ENCODE data around the gene ARRDC2. TPM values are rescaled to one million over a fixed set of nuclear protein-coding genes. Genes with fewer than 3 reads are reported as not detected.
A peak's percentile ranks its signal among the peaks of the same experiment; 100 is the strongest.
"Not testable (repeated sequence)": the region's sequence is repeated elsewhere in the genome, so short reads cannot be mapped to it uniquely, and the experiment has no call there.

The ARRDC2 gene
- polyA plus RNA-seq, 1 donor from 2014 or later, result 42.4 TPM

GRCh38 chr19:18000915-18001776 is 6.8 kb upstream of the ARRDC2 start:
- Mint-ChIP-seq H3K27ac (peak overlapping the region; percentile 98 to 99 (median 99)), H3K27me3 (no peaks in the 10 kb centered on the region), H3K4me3 (peak overlapping the region; percentile 88 to 97 (median 97)), H3K4me1 (peaks cover 9 to 11% (median 9%) of the 10 kb centered on the region in 3 donors), H3K36me3 (no peaks in the 10 kb centered on the region), H3K9me3 (no peaks in the 10 kb centered on the region)

GRCh38 chr19:18001777-18002345 is 6.1 kb upstream of the ARRDC2 start:
- H3K27ac Mint-ChIP-seq, result peak overlapping the region; percentile 92 to 98 (median 98)
- H3K36me3 Mint-ChIP-seq, result peaks cover 2% of the 10 kb centered on the region
- no peaks in the 10 kb centered on the region for H3K27me3 Mint-ChIP-seq
- peaks cover 8 to 14% (median 12%) of the 10 kb centered on the region in 3 donors for H3K4me1 Mint-ChIP-seq
- H3K9me3 Mint-ChIP-seq, result no peaks in the 10 kb centered on the region
- peak overlapping the region; percentile 88 to 97 (median 97) for H3K4me3 Mint-ChIP-seq

GRCh38 chr19:18002347-18002850 is 5.6 kb upstream of the ARRDC2 start:
- H3K27ac Mint-ChIP-seq, result peak overlapping the region; percentile 92 to 98 (median 98)
- H3K36me3 Mint-ChIP-seq, result peaks cover 2% of the 10 kb centered on the region
- H3K4me3 Mint-ChIP-seq, result peak overlapping the region; percentile 88 to 97 (median 97)
- H3K9me3 Mint-ChIP-seq, result no peaks in the 10 kb centered on the region
- peaks cover 12 to 17% (median 15%) of the 10 kb centered on the region in 3 donors for H3K4me1 Mint-ChIP-seq
- H3K27me3 Mint-ChIP-seq, result no peaks in the 10 kb centered on the region

- not testable (repeated sequence) for H3K36me3 Mint-ChIP-seq
Measured at GRCh38 chr19:18005750-18006149, 2.2 kb upstream of the ARRDC2 start.

GRCh38 chr19:18007044-18007916 is 690 bp upstream of the ARRDC2 start:
- peaks cover 5% of the 10 kb centered on the region for H3K36me3 Mint-ChIP-seq
- peaks cover 6 to 8% (median 7%) of the 10 kb centered on the region in 3 donors for H3K4me1 Mint-ChIP-seq
- H3K27ac Mint-ChIP-seq, result peak overlapping the region; percentile 94 to 99 (median 98)
- H3K9me3 Mint-ChIP-seq, result no peaks in the 10 kb centered on the region
- H3K27me3 Mint-ChIP-seq, result no peaks in the 10 kb centered on the region
- H3K4me3 Mint-ChIP-seq, result peak overlapping the region; percentile 84 to 97 (median 90)

More at GRCh38 chr19:18005750-18006149, 2.2 kb upstream of the ARRDC2 start:
- H3K9me3 Mint-ChIP-seq, H3K27ac Mint-ChIP-seq, H3K27me3 Mint-ChIP-seq, H3K4me3 Mint-ChIP-seq: not testable (repeated sequence)
- peaks cover 7 to 12% (median 8%) of the 10 kb centered on the region in 3 donors for H3K4me1 Mint-ChIP-seq

DNA sequence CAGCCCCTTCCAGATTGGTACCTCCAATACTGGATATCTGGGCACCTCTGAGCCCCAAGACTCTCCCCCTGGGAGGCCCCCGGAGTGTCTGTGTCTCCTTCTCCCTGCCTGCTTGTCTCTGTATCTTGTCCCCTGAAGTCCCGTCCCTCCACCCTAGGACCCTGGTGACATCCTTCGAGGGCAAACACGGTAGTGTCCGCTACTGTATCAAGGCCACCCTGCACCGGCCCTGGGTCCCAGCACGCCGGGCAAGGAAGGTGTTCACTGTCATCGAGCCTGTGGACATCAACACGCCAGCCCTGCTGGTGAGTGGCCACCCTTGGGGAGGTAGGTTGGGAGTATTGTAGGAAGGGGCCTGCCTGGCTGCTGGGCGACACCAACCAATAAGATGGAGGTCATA is 844 bp downstream of the ARRDC2 start:
- peak overlapping the region; percentile 35 to 88 (median 64) for H3K4me3 Mint-ChIP-seq
- H3K9me3 Mint-ChIP-seq, result no peaks in the 10 kb centered on the region
- peaks cover 6 to 11% (median 10%) of the 10 kb centered on the region in 3 donors for H3K4me1 Mint-ChIP-seq
- peak overlapping the region; percentile 53 to 99 (median 94) for H3K27ac Mint-ChIP-seq
- H3K27me3 Mint-ChIP-seq, result no peaks in the 10 kb centered on the region
- peaks cover 10% of the 10 kb centered on the region for H3K36me3 Mint-ChIP-seq

DNA sequence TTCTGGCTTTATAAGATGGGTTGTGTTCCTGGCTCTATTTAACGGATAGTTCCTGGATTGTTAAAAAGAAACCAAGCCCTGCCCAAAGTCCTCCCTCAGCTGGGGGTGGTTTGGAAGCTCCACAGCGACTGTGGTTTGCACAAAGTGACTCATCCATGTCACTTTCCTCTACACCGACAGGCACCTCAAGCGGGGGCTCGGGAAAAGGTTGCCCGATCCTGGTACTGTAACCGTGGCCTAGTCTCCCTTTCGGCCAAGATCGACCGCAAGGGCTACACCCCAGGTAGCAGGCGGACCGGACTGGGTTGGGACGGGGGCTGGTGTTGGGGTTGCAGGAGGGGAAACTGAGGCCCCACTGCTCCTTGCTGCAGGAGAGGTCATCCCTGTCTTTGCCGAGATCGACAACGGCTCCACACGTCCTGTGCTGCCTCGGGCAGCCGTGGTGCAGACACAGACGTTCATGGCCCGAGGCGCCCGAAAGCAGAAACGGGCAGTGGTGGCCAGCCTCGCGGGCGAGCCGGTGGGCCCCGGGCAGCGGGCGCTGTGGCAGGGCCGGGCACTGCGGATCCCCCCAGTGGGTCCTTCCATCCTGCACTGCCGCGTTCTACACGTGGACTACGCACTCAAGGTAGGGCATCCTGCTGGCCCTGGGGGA is 1.6 kb downstream of the ARRDC2 start:
- Mint-ChIP-seq H3K36me3 (peaks cover 12% of the 10 kb centered on the region), H3K27ac (peak overlapping the region in 2 of 3 donors; percentile 53 to 94), H3K27me3 (no peaks in the 10 kb centered on the region), H3K4me1 (peaks cover 6 to 14% (median 14%) of the 10 kb centered on the region in 3 donors), H3K9me3 (no peaks in the 10 kb centered on the region), H3K4me3 (peak overlapping the region in 2 of 4 donors; percentile 16 to 35)

GRCh38 chr19:18010149-18010548 is 2.2 kb downstream of the ARRDC2 start:
- Mint-ChIP-seq H3K4me3 (peak overlapping the region in 2 of 4 donors; percentile 23 to 63), H3K36me3 (peaks cover 12% of the 10 kb centered on the region), H3K27me3 (no peaks in the 10 kb centered on the region), H3K4me1 (peaks cover 9 to 14% (median 13%) of the 10 kb centered on the region in 3 donors), H3K27ac (peak overlapping the region in 2 of 3 donors; percentile 75 to 78), H3K9me3 (no peaks in the 10 kb centered on the region)

GRCh38 chr19:18013210-18014111 is 5.5 kb downstream of the ARRDC2 start:
- peaks cover 10 to 18% (median 11%) of the 10 kb centered on the region in 3 donors for H3K4me1 Mint-ChIP-seq
- peak overlapping the region; percentile 86 to 94 (median 90) for H3K27ac Mint-ChIP-seq
- no peaks in the 10 kb centered on the region for H3K27me3 Mint-ChIP-seq
- H3K36me3 Mint-ChIP-seq, result peaks cover 15% of the 10 kb centered on the region
- no peaks in the 10 kb centered on the region for H3K9me3 Mint-ChIP-seq
- H3K4me3 Mint-ChIP-seq, result peak overlapping the region in 2 of 4 donors; percentile 30 to 81

DNA sequence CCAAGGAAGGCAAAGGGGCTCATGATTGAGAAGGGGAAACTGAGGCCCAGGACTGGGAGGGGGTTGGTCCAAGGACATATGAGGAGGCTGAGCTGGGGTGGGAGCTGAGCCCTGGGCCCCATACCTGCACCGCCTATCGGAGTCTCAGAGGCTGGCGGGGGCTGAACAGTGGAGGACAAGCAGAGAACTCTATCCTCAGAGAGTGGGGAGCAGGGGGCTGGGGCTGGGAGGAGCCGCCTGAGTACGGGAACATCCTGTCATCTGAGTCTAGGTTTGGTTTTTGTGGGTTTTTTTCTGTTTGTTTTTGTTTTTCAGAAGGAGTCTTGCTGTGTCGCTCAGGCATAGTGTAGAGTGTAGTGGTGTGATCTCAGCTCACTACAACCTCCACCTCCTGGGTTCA is 6.2 kb downstream of the ARRDC2 start:
- peaks cover 10 to 20% (median 14%) of the 10 kb centered on the region in 3 donors for H3K4me1 Mint-ChIP-seq
- no peaks in the 10 kb centered on the region for H3K9me3 Mint-ChIP-seq
- peak overlapping the region in 2 of 4 donors; percentile 30 to 43 for H3K4me3 Mint-ChIP-seq
- peak overlapping the region; percentile 86 to 94 (median 90) for H3K27ac Mint-ChIP-seq
- H3K27me3 Mint-ChIP-seq, result no peaks in the 10 kb centered on the region
- peaks cover 18% of the 10 kb centered on the region for H3K36me3 Mint-ChIP-seq

GRCh38 chr19:18016209-18016910 is 8.4 kb downstream of the ARRDC2 start:
- Mint-ChIP-seq H3K27me3 (no peaks in the 10 kb centered on the region), H3K4me3 (peak overlapping the region in 2 of 4 donors; percentile 45 to 52), H3K9me3 (no peaks in the 10 kb centered on the region), H3K36me3 (peaks cover 17% of the 10 kb centered on the region), H3K4me1 (peaks cover 16 to 31% (median 22%) of the 10 kb centered on the region in 3 donors), H3K27ac (peak overlapping the region; percentile 60 to 95 (median 88))

DNA sequence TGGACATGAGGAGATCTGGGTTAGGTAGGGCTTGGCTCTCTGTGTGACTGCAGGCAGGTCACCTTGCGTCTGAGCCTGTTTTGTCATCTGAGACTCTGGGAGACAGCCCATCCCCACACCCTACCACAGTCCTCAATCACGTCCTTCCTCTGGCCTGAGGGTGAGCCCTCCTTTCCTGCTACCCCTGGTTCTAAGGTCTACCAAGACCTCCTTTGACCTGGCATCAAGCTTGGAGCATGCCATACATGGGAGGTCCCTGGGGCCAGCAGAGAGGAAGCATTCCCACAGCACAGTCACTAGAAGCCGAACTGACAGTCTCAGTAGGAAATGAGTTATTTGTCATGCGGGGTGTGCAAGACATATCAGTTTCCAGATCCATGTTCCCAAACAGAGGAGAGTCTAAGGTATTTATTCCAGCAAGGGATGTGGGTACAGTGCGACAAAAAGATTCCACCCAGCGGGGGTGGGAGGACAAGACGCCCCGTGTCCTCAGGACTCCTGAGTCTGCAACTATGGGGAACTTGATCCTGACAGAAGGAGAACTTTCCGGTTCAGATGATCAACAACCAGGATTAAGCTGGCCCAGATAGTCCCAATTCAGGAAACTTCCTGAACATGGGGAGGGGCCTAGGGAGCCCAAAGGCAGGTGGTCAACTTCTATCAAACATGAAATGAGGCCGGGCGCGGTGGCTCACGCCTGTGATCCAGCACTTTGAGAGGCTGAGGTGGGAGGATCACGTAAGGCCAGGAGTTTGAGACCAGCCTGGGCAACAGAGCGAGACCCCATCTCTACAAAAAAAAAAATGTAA is 9.5 kb downstream of the ARRDC2 start:
- peaks cover 0 to 3% (median 0%) of the 10 kb centered on the region in 3 donors for H3K9me3 Mint-ChIP-seq
- H3K36me3 Mint-ChIP-seq, result peaks cover 17% of the 10 kb centered on the region
- peaks cover 19 to 40% (median 31%) of the 10 kb centered on the region in 3 donors for H3K4me1 Mint-ChIP-seq
- H3K27me3 Mint-ChIP-seq, result no peaks in the 10 kb centered on the region
- H3K27ac Mint-ChIP-seq, result peak overlapping the region; percentile 14 to 95 (median 88)
- H3K4me3 Mint-ChIP-seq, result peak overlapping the region in 1 of 4 donors; percentile 45
